ENCODE measurements around the gene DDX27. TPM values are rescaled to one million over a fixed set of nuclear protein-coding genes. Genes with fewer than 3 reads are reported as not detected.
A peak's percentile ranks its signal among the peaks of the same experiment; 100 is the strongest.

The DDX27 gene
- total RNA-seq, 1 experiment from 2014 or later = 66.2 TPM

GRCh38 chr20:49248301-49248700 lies 29.1 kb downstream of the DDX27 start:
- no peak for DNase-seq (ENCODE audit: low spot score)

- no peak for DNase-seq (ENCODE audit: low spot score)
These were observed 29.9 kb downstream of the DDX27 start for GRCh38 chr20:49248879-49249665.

GRCh38 chr20:49252556-49253350 lies 33.5 kb downstream of the DDX27 start:
- DNase-seq (ENCODE audit: low spot score) = no peak

- DNase-seq (ENCODE audit: low spot score) = no peak
These were observed 37.0 kb downstream of the DDX27 start for GRCh38 chr20:49256261-49256660.

- no peak for DNase-seq (ENCODE audit: low spot score)
These were observed 40.1 kb downstream of the DDX27 start for GRCh38 chr20:49259284-49259683.

GRCh38 chr20:49259799-49260198 lies 40.6 kb downstream of the DDX27 start:
- DNase-seq (ENCODE audit: low spot score) = no peak

- no peak for DNase-seq (ENCODE audit: low spot score)
These were observed 41.0 kb downstream of the DDX27 start for GRCh38 chr20:49260218-49260617.

GRCh38 chr20:49261173-49261572 lies 42.0 kb downstream of the DDX27 start:
- DNase-seq (ENCODE audit: low spot score) = no peak

GRCh38 chr20:49262444-49262843 lies 43.2 kb downstream of the DDX27 start:
- DNase-seq (ENCODE audit: low spot score) = no peak

GRCh38 chr20:49267327-49267726 lies 48.1 kb downstream of the DDX27 start:
- no peak for DNase-seq (ENCODE audit: low spot score)

GRCh38 chr20:49268600-49269365 lies 49.6 kb downstream of the DDX27 start:
- no peak for DNase-seq (ENCODE audit: low spot score)

- DNase-seq (ENCODE audit: low spot score) = no peak
These were observed 51.0 kb downstream of the DDX27 start for GRCh38 chr20:49270177-49270576.

- DNase-seq (ENCODE audit: low spot score) = no peak
These were observed 51.5 kb downstream of the DDX27 start for GRCh38 chr20:49270736-49271135.

- no peak for DNase-seq (ENCODE audit: low spot score)
These were observed 53.4 kb downstream of the DDX27 start for GRCh38 chr20:49272654-49273053.

- DNase-seq (ENCODE audit: low spot score) = no peak
These were observed 54.6 kb downstream of the DDX27 start for GRCh38 chr20:49273696-49274277.

- DNase-seq (ENCODE audit: low spot score) = no peak
These were observed 56.0 kb downstream of the DDX27 start for GRCh38 chr20:49275216-49275615.

- peak; percentile 59 for DNase-seq (ENCODE audit: low spot score)
These were observed 56.4 kb downstream of the DDX27 start for GRCh38 chr20:49275636-49276035.

GRCh38 chr20:49276161-49276960 lies 57.1 kb downstream of the DDX27 start:
- peak; percentile 48 for DNase-seq (ENCODE audit: low spot score)

- DNase-seq (ENCODE audit: low spot score) = no peak
These were observed 58.0 kb downstream of the DDX27 start for GRCh38 chr20:49276961-49277785.

GRCh38 chr20:49277786-49278035 lies 58.5 kb downstream of the DDX27 start:
- DNase-seq (ENCODE audit: low spot score) = no peak

All from A172 (cell line).